H1 (cell line): ENCODE data around the gene PHLDB3.

Experiments used
- ATF2 ChIP-seq: IDR thresholded peaks from 2 replicates; pipeline ENCODE4 v1.6.1; 2012; ENCODE audit warnings: low read length, inconsistent platforms
- CHD2 ChIP-seq: IDR thresholded peaks from 2 replicates; pipeline ENCODE4 v1.6.1; 2012; ENCODE audit warnings: low read length, improper control_type of control experiment
- CTCF ChIP-seq, 3 experiments: IDR thresholded peaks; 1 replicate in 2 of 3; 2 replicates in 1 of 3; pipeline versions ENCODE4 v1.5.1 to v1.6.1; 2011; ENCODE audit warnings: low read length in 3 of 3, mild to moderate bottlenecking in 3 of 3, inconsistent platforms in 2 of 3, low read depth in 1 of 3, moderate library complexity in 1 of 3; ENCODE audit not compliant: insufficient read depth in 1 of 3; ENCODE audit errors: control extremely low read depth in 1 of 3
- EGR1 ChIP-seq: IDR thresholded peaks from 2 replicates; pipeline ENCODE4 v1.6.1; 2011; ENCODE audit warnings: low read depth, low read length, borderline replicate concordance
- EZH2 ChIP-seq: fragments of 200-600 bp; sonication (generic); IDR thresholded peaks from 2 replicates; pipeline ENCODE4 v1.7.1; 2012; ENCODE audit warnings: low read depth, mild to moderate bottlenecking, moderate library complexity, low read length, inconsistent platforms; ENCODE audit not compliant: severe bottlenecking
- GTF2F1 ChIP-seq: IDR thresholded peaks from 2 replicates; pipeline ENCODE4 v1.6.1; 2012; ENCODE audit warnings: low read depth, low read length, improper control_type of control experiment, borderline replicate concordance
- HDAC6 ChIP-seq: IDR thresholded peaks from one replicate; pipeline ENCODE4 v1.7.1; 2012; ENCODE audit warnings: low read depth, mild to moderate bottlenecking, inconsistent platforms, low read length, moderate library complexity
- POLR2A ChIP-seq, 2 experiments: IDR thresholded peaks; 1 replicate in 1 of 2; 2 replicates in 1 of 2; pipeline ENCODE4 v1.6.1; 2011; ENCODE audit warnings: low read depth in 2 of 2, low read length in 2 of 2, mild to moderate bottlenecking in 2 of 2; ENCODE audit errors: control extremely low read depth in 1 of 2
- POLR2AphosphoS5 ChIP-seq: IDR thresholded peaks from 2 replicates; pipeline ENCODE4 v1.6.1; 2011; ENCODE audit warnings: low read depth, low read length
- SIN3A ChIP-seq, 2 experiments: IDR thresholded peaks in 1 of 2; conservative IDR thresholded peaks in 1 of 2; 2 replicates each; pipeline ENCODE4 v1.6.1; 2011 to 2012; ENCODE audit warnings: low read length in 2 of 2, improper control_type of control experiment in 1 of 2, low read depth in 1 of 2, mild to moderate bottlenecking in 1 of 2
- YY1 ChIP-seq: IDR thresholded peaks from 2 replicates; pipeline ENCODE4 v1.6.1; 2011; ENCODE audit warnings: low read depth, mild to moderate bottlenecking, low read length

DNA sequence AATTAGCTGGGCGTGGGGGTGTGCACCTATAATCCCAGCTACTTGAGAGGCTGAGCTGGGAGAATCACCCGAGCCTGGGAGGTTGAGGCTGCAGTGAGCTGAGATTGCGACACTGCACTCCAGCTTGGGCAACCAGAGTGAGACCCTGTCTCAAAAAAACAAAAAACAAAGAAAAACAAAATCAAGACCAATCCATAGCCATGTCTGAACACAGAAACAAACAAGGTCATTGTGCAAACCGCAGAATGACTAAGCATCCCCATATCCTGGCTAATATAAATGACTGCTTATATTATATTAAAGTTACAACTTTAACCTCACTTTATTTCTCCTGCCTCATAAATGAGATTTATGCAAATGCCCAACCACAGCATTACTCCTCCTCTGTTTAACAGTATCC, 36.8 kb downstream of the PHLDB3 start:
- no peak for TF ChIP-seq CHD2
- TF ChIP-seq CTCF (IDR thresholded peaks at IDR 0.05; ENCODE audit: control extremely low read depth in 1 of 3, insufficient read depth in 1 of 3, low read depth in 1 of 3, low read length in 3 of 3): no peak
- no peak for TF ChIP-seq ATF2
- no peak for TF ChIP-seq POLR2A (IDR thresholded peaks at IDR 0.05; ENCODE audit: control extremely low read depth in 1 of 2, low read depth in 2 of 2, low read length in 2 of 2)
- TF ChIP-seq POLR2AphosphoS5: no peak
- no peak for TF ChIP-seq YY1
- TF ChIP-seq GTF2F1: no peak
- no peak for TF ChIP-seq SIN3A (conservative IDR thresholded peaks at IDR 0.05 in 1 of 2, IDR thresholded peaks at IDR 0.05 in 1 of 2; ENCODE audit: low read depth in 1 of 2, low read length in 2 of 2)
- TF ChIP-seq HDAC6: no peak
- no peak for TF ChIP-seq EZH2
- TF ChIP-seq EGR1: no peak
